Esophagus muscularis mucosa (tissue), 4 donors: ENCODE data around the gene ENTPD6.

Experiments used
- EP300 ChIP-seq: sonication (generic); formaldehyde crosslinking; IDR thresholded peaks from one replicate; pipeline ENCODE4 v1.6.1; 2017; ENCODE audit warnings: antibody characterized with exemption
- POLR2A ChIP-seq: fragments of 450-650 bp; IDR thresholded peaks from one replicate; pipeline ENCODE4 v1.6.1; 2017; ENCODE audit warnings: antibody characterized with exemption, moderate library complexity, mild to moderate bottlenecking, low read depth
- POLR2AphosphoS5 ChIP-seq, 2 donors: sonication (generic); formaldehyde crosslinking; IDR thresholded peaks; one replicate each; pipeline ENCODE4 v1.6.1; 2017; ENCODE audit warnings: antibody characterized with exemption in 2 of 2
- TF ChIP-seq, protein P1 (sequence below), 3 experiments: fragments of 200-600 bp in 2 of 3; fragments of 450-650 bp in 1 of 3; sonication (generic) in 2 of 3; IDR thresholded peaks; one replicate each; pipeline ENCODE4 v1.5.1; 2017 to 2019; ENCODE audit warnings: antibody characterized with exemption in 3 of 3, mild to moderate bottlenecking in 2 of 3, moderate library complexity in 1 of 3

DNA sequence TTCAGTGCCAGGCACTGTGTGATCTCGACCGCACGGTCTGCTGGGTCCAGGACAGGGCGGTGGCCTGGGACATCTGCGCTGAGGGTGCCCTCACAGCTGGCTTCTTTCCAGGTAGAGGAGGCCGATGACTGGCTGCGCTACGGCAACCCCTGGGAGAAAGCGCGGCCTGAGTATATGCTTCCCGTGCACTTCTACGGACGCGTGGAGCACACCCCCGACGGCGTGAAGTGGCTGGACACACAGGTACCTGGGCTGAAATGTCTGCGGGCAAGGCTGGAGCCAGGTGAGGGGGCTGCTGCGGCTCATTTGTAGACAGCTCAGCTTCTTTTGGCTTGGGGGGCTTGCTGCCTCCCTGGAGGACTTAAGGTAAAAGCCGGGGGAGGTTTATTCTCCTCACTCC, 79.0 kb downstream of the ENTPD6 start:
- TF ChIP-seq EP300, result no peak
- TF ChIP-seq, protein P1, sequence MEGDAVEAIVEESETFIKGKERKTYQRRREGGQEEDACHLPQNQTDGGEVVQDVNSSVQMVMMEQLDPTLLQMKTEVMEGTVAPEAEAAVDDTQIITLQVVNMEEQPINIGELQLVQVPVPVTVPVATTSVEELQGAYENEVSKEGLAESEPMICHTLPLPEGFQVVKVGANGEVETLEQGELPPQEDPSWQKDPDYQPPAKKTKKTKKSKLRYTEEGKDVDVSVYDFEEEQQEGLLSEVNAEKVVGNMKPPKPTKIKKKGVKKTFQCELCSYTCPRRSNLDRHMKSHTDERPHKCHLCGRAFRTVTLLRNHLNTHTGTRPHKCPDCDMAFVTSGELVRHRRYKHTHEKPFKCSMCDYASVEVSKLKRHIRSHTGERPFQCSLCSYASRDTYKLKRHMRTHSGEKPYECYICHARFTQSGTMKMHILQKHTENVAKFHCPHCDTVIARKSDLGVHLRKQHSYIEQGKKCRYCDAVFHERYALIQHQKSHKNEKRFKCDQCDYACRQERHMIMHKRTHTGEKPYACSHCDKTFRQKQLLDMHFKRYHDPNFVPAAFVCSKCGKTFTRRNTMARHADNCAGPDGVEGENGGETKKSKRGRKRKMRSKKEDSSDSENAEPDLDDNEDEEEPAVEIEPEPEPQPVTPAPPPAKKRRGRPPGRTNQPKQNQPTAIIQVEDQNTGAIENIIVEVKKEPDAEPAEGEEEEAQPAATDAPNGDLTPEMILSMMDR (IDR thresholded peaks at IDR 0.05), result no peak
- TF ChIP-seq POLR2A, result no peak
- no peak for TF ChIP-seq POLR2AphosphoS5 (IDR thresholded peaks at IDR 0.05)
